Measurements from ENCODE around the gene AFTPH.

DNA sequence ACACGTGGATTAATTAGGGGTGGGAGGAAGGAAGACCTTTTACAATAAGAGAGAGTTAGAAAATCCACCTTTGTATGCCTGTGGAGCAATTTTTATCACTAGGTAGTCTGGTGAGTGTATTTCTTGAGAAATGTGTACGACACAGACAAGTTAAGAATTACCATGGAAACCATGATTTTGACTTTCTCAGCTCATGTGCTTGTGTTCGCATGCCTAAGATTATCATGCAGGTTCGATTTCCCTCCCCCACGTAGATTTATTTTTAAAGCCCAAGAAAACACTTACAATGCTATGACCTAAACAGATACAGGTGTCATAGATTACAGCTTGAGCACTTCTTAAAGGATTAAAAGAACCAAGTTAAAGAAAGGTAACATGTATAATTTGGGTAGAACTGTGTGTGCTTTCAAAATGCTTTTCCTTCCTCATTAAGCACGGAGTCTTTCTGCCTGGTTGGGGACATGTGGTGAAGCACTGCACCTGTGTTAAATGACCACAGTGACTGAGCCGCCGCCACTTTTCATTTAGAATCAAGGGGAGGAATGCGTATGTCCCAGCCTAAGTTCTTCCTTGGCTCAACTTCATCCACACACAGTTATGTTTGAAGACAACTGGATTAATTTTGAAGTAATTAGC lies 113.0 kb downstream of the AFTPH start:
- TF ChIP-seq POLR2A (IDR thresholded peaks at IDR 0.05) (no peak), CTCF (IDR thresholded peaks at IDR 0.05) (no peak)

Measured in esophagus squamous epithelium (tissue), 4 donors.